Prostate gland (tissue), 2 donors: ENCODE results near the gene TP53BP1.

ENCODE experiments used
- POLR2AphosphoS5 ChIP-seq: sonication (generic); formaldehyde crosslinking; IDR thresholded peaks from one replicate; pipeline ENCODE4 v1.6.1; 2017; ENCODE audit warnings: antibody characterized with exemption
- TF ChIP-seq, protein P1 (sequence below), 4 experiments: fragments of 200-600 bp in 2 of 4; fragments of 450-650 bp in 2 of 4; sonication (generic) in 2 of 4; IDR thresholded peaks; 1 replicate in 3 of 4; 2 replicates in 1 of 4; pipeline ENCODE4 v1.5.1; 2016 to 2019; ENCODE audit warnings: antibody characterized with exemption in 4 of 4, mild to moderate bottlenecking in 2 of 4, moderate library complexity in 2 of 4

GRCh38 chr15:43525131-43525530 lies 32.2 kb upstream of the TP53BP1 start:
- TF ChIP-seq, protein P1, sequence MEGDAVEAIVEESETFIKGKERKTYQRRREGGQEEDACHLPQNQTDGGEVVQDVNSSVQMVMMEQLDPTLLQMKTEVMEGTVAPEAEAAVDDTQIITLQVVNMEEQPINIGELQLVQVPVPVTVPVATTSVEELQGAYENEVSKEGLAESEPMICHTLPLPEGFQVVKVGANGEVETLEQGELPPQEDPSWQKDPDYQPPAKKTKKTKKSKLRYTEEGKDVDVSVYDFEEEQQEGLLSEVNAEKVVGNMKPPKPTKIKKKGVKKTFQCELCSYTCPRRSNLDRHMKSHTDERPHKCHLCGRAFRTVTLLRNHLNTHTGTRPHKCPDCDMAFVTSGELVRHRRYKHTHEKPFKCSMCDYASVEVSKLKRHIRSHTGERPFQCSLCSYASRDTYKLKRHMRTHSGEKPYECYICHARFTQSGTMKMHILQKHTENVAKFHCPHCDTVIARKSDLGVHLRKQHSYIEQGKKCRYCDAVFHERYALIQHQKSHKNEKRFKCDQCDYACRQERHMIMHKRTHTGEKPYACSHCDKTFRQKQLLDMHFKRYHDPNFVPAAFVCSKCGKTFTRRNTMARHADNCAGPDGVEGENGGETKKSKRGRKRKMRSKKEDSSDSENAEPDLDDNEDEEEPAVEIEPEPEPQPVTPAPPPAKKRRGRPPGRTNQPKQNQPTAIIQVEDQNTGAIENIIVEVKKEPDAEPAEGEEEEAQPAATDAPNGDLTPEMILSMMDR (IDR thresholded peaks at IDR 0.05) = no peak
- no peak for TF ChIP-seq POLR2AphosphoS5
